HepG2 (cell line): ENCODE data around the gene TLCD1. TPM values are rescaled to one million over a fixed set of nuclear protein-coding genes. Genes with fewer than 3 reads are reported as not detected.

ENCODE experiments used
- ATF1 ChIP-seq: IDR thresholded peaks from 2 replicates; pipeline ENCODE4 v1.6.1; 2016; ENCODE audit warnings: mild to moderate bottlenecking, control low read depth
- BORCS8-MEF2B ChIP-seq: sonication (generic); formaldehyde crosslinking; IDR thresholded peaks from 2 replicates; pipeline ENCODE4 v1.8.0; 2022; ENCODE audit warnings: mild to moderate bottlenecking, missing genetic modification reagents
- ERF ChIP-seq: IDR thresholded peaks from 2 replicates; pipeline ENCODE4 v1.6.1; 2018; ENCODE audit warnings: missing biosample characterization, missing genetic modification reagents
- ESRRA ChIP-seq: sonication (generic); formaldehyde crosslinking; IDR thresholded peaks from 2 replicates; pipeline ENCODE4 v1.5.1; 2020; ENCODE audit warnings: mild to moderate bottlenecking, low read depth, missing genetic modification reagents
- EZH2 ChIP-seq: conservative IDR thresholded peaks from 2 replicates; pipeline ENCODE4 v1.6.1; 2012; ENCODE audit warnings: mild to moderate bottlenecking, low read depth, low read length, moderate library complexity
- FOXP1 ChIP-seq, 2 experiments: fragments of 450-650 bp in 1 of 2; IDR thresholded peaks; 2 replicates each; pipeline ENCODE4 v1.6.1; 2017 to 2018; ENCODE audit warnings: antibody characterized with exemption in 1 of 2
- ISL2 ChIP-seq: sonication (generic); formaldehyde crosslinking; IDR thresholded peaks from 2 replicates; pipeline ENCODE4 v1.5.0; 2020; ENCODE audit warnings: missing genetic modification reagents
- MEF2D ChIP-seq: sonication (generic); formaldehyde crosslinking; IDR thresholded peaks from 2 replicates; pipeline ENCODE4 v1.5.1; 2020; ENCODE audit warnings: mild to moderate bottlenecking, missing genetic modification reagents
- PRMT3 ChIP-seq: sonication (generic); formaldehyde crosslinking; IDR thresholded peaks from 2 replicates; pipeline ENCODE4 v1.8.1; 2022; ENCODE audit warnings: low read depth, mild to moderate bottlenecking, moderate library complexity, missing genetic modification reagents, borderline replicate concordance
- REPIN1 ChIP-seq: sonication (generic); formaldehyde crosslinking; IDR thresholded peaks from 2 replicates; pipeline ENCODE4 v1.8.0; 2022; ENCODE audit warnings: missing genetic modification reagents, low read depth, mild to moderate bottlenecking, borderline replicate concordance
- RORA ChIP-seq: sonication (generic); formaldehyde crosslinking; IDR thresholded peaks from 2 replicates; pipeline ENCODE4 v1.5.0; 2020; ENCODE audit warnings: mild to moderate bottlenecking, missing genetic modification reagents, moderate library complexity
- SMAD9 ChIP-seq: sonication (generic); formaldehyde crosslinking; IDR thresholded peaks from 2 replicates; pipeline ENCODE4 v1.5.1; 2020; ENCODE audit warnings: mild to moderate bottlenecking, missing genetic modification reagents
- SOX6 ChIP-seq, 2 experiments: fragments of 450-650 bp in 1 of 2; sonication (generic) in 1 of 2; formaldehyde crosslinking in 1 of 2; IDR thresholded peaks; 2 replicates each; pipeline versions ENCODE4 v1.4.0 to v1.6.1; 2017 to 2020; ENCODE audit warnings: antibody characterized with exemption in 1 of 2, mild to moderate bottlenecking in 1 of 2, missing genetic modification reagents in 1 of 2
- TBL1XR1 ChIP-seq: fragments of 150-350 bp; IDR thresholded peaks from 2 replicates; pipeline ENCODE4 v1.6.1; 2014; ENCODE audit warnings: borderline replicate concordance, low read length; ENCODE audit not compliant: partially characterized antibody
- ZMYM3 ChIP-seq: sonication (generic); formaldehyde crosslinking; IDR thresholded peaks from 2 replicates; pipeline ENCODE4 v1.5.1; 2020; ENCODE audit warnings: mild to moderate bottlenecking, missing genetic modification reagents
- ZNF333 ChIP-seq: sonication (generic); formaldehyde crosslinking; IDR thresholded peaks from 2 replicates; pipeline ENCODE4 v1.4.0; 2020; ENCODE audit warnings: mild to moderate bottlenecking, missing genetic modification reagents, borderline replicate concordance
- ZNF460 ChIP-seq: sonication (generic); formaldehyde crosslinking; IDR thresholded peaks from 2 replicates; pipeline ENCODE4 v1.5.1; 2020; ENCODE audit warnings: missing genetic modification reagents, mild to moderate bottlenecking, borderline replicate concordance
- ZNF547 ChIP-seq: sonication (generic); formaldehyde crosslinking; IDR thresholded peaks from 2 replicates; pipeline ENCODE4 v1.5.1; 2020; ENCODE audit warnings: mild to moderate bottlenecking, missing genetic modification reagents
- ZSCAN12 ChIP-seq: sonication (generic); formaldehyde crosslinking; IDR thresholded peaks from 2 replicates; pipeline ENCODE4 v1.9.0; 2021; ENCODE audit warnings: mild to moderate bottlenecking, missing genetic modification reagents
- polyA plus RNA-seq, 8 experiments: library from polyadenylated mRNA; depleted of rRNA in 3 of 8; stranded (reverse) in 7 of 8; unstranded in 1 of 8; fragments of >200 nt; fragmentation: Illumina TruSeq in 4 of 8; extraction: Trizol in 4 of 8; gene quantifications; 2 replicates each; pipeline versions ENCODE4 v1.2.1 to v1.2.3, GENCODE V29; 2011 to 2016; ENCODE audit warnings: low read depth in 4 of 8, missing spikeins in 1 of 8, mixed read lengths in 1 of 8; ENCODE audit not compliant: insufficient read depth in 1 of 8
- total RNA-seq, 5 experiments: library from RNA; depleted of rRNA; stranded (reverse); fragments of >200 nt; fragmentation: Illumina TruSeq; extraction: Trizol; gene quantifications; 2 replicates each; pipeline ENCODE4 v1.2.3, GENCODE V29; 2016; ENCODE audit warnings: low read depth in 1 of 5
- TF ChIP-seq, protein P1 (sequence below): sonication (generic); formaldehyde crosslinking; IDR thresholded peaks from 2 replicates; pipeline ENCODE4 v1.8.0; 2022; ENCODE audit warnings: low read depth, missing genetic modification reagents
- TF ChIP-seq, protein P2 (sequence below): sonication (generic); formaldehyde crosslinking; IDR thresholded peaks from 2 replicates; pipeline ENCODE4 v1.4.0; 2020; ENCODE audit warnings: missing genetic modification reagents
- TF ChIP-seq, protein P3 (sequence below): sonication (generic); formaldehyde crosslinking; IDR thresholded peaks from 2 replicates; pipeline ENCODE4 v1.4.0; 2020; ENCODE audit warnings: mild to moderate bottlenecking, missing genetic modification reagents
- TF ChIP-seq, protein P4 (sequence below): sonication (generic); formaldehyde crosslinking; IDR thresholded peaks from 2 replicates; pipeline ENCODE4 v1.4.0; 2020; ENCODE audit warnings: missing genetic modification reagents
- TF ChIP-seq, protein P5 (sequence below): sonication (generic); formaldehyde crosslinking; IDR thresholded peaks from 2 replicates; pipeline ENCODE4 v1.4.0; 2020; ENCODE audit warnings: missing genetic modification reagents

The TLCD1 gene
- total and polyA plus RNA-seq, 2 of the 13 experiments (the other 11 are each of a cell fraction or from before 2014, with no cell fraction given), result 14.9 to 19.6 TPM

DNA sequence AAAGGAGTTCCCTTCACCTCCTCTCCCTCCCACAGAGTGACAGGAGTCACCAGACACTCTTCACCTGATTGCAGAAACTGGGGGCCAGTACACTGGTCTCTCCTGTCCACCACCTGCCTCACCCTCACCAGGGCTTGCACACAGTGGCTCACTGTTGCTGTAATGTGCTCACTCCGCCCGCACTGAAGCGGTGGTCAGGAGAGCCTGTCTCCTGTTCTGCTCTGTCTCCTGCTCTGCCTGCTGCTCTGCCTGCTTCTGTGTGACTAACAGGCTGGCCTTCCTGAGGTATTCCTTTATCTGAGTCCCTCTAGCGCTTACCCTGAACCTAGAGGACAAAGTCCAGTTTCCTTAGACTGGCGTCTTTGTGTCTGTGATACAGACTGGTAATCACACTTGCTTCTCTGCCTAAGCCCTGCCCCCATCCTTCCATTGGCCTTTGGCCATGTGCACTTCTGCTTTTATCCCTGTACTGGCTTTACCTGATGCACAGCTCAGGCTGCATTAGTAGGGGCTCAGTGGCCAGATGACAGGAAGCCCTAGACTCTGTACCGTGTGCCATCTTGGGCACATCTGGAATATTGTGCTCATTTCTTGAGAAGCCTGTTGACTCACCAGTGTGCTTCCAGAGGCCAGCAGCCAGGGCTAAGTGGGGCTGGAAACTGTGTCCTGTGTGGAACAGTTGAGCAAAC, 27.6 kb downstream of the TLCD1 start (continued):
- peak; percentile 73 for TF ChIP-seq MEF2D (CRISPR knock-in tag)
- no peak for TF ChIP-seq RORA
- TF ChIP-seq ZNF333, result no peak
- no peak for TF ChIP-seq ZSCAN12
- TF ChIP-seq SMAD9, result no peak
- TF ChIP-seq, protein P1, sequence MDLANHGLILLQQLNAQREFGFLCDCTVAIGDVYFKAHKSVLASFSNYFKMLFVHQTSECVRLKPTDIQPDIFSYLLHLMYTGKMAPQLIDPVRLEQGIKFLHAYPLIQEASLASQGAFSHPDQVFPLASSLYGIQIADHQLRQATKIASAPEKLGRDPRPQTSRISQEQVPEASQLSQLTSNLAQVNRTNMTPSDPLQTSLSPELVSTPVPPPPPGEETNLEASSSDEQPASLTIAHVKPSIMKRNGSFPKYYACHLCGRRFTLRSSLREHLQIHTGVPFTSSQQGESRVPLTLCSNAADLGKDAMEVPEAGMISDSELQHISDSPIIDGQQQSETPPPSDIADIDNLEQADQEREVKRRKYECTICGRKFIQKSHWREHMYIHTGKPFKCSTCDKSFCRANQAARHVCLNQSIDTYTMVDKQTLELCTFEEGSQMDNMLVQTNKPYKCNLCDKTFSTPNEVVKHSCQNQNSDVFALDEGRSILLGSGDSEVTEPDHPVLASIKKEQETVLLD (CRISPR knock-in tag), result peak; percentile 62; the same call in 1 of the 2 replicates
- peak; percentile 83 for TF ChIP-seq ERF (CRISPR knock-in tag)
- TF ChIP-seq, protein P2, sequence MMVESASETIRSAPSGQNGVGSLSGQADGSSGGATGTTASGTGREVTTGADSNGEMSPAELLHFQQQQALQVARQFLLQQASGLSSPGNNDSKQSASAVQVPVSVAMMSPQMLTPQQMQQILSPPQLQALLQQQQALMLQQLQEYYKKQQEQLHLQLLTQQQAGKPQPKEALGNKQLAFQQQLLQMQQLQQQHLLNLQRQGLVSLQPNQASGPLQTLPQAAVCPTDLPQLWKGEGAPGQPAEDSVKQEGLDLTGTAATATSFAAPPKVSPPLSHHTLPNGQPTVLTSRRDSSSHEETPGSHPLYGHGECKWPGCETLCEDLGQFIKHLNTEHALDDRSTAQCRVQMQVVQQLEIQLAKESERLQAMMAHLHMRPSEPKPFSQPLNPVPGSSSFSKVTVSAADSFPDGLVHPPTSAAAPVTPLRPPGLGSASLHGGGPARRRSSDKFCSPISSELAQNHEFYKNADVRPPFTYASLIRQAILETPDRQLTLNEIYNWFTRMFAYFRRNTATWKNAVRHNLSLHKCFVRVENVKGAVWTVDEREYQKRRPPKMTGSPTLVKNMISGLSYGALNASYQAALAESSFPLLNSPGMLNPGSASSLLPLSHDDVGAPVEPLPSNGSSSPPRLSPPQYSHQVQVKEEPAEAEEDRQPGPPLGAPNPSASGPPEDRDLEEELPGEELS (CRISPR knock-in tag), result peak; percentile 84
- TF ChIP-seq ZNF547, result no peak
- TF ChIP-seq, protein P3, sequence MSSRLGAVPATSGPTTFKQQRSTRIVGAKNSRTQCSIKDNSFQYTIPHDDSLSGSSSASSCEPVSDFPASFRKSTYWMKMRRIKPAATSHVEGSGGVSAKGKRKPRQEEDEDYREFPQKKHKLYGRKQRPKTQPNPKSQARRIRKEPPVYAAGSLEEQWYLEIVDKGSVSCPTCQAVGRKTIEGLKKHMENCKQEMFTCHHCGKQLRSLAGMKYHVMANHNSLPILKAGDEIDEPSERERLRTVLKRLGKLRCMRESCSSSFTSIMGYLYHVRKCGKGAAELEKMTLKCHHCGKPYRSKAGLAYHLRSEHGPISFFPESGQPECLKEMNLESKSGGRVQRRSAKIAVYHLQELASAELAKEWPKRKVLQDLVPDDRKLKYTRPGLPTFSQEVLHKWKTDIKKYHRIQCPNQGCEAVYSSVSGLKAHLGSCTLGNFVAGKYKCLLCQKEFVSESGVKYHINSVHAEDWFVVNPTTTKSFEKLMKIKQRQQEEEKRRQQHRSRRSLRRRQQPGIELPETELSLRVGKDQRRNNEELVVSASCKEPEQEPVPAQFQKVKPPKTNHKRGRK (CRISPR knock-in tag), result no peak
- peak; percentile 67 for TF ChIP-seq ISL2 (CRISPR knock-in tag)
- TF ChIP-seq, protein P4, sequence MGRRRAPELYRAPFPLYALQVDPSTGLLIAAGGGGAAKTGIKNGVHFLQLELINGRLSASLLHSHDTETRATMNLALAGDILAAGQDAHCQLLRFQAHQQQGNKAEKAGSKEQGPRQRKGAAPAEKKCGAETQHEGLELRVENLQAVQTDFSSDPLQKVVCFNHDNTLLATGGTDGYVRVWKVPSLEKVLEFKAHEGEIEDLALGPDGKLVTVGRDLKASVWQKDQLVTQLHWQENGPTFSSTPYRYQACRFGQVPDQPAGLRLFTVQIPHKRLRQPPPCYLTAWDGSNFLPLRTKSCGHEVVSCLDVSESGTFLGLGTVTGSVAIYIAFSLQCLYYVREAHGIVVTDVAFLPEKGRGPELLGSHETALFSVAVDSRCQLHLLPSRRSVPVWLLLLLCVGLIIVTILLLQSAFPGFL (CRISPR knock-in tag), result no peak
- no peak for TF ChIP-seq ATF1 (CRISPR knock-in tag)
- TF ChIP-seq FOXP1 (IDR thresholded peaks at IDR 0.05), result no peak
- TF ChIP-seq FOXP1 (CRISPR knock-in tag; IDR thresholded peaks at IDR 0.05), result peak; percentile 62
- TF ChIP-seq PRMT3 (CRISPR knock-in tag), result no peak
- no peak; the same call in 1 of the 2 replicates for TF ChIP-seq ZNF460 (CRISPR knock-in tag)
- peak; percentile 84 for TF ChIP-seq ZMYM3 (CRISPR knock-in tag)
- peak; percentile 66 for TF ChIP-seq BORCS8-MEF2B (CRISPR knock-in tag)
- TF ChIP-seq, protein P5, sequence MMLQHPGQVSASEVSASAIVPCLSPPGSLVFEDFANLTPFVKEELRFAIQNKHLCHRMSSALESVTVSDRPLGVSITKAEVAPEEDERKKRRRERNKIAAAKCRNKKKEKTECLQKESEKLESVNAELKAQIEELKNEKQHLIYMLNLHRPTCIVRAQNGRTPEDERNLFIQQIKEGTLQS (CRISPR knock-in tag), result peak; percentile 12; the same call in 1 of the 2 replicates
- TF ChIP-seq ESRRA (CRISPR knock-in tag), result 0 out of 2 replicates have a peak, but pooled peaks have one; percentile 66
- TF ChIP-seq SOX6 (IDR thresholded peaks at IDR 0.05), result no peak
- TF ChIP-seq SOX6 (CRISPR knock-in tag; IDR thresholded peaks at IDR 0.05), result peak; percentile 94
- TF ChIP-seq TBL1XR1, result peak; percentile 67
- no peak for TF ChIP-seq EZH2
- TF ChIP-seq REPIN1 (CRISPR knock-in tag), result peak; percentile 86; the same call in 1 of the 2 replicates
